ENCODE results near the gene LALBA.

LALBA gene

GRCh38 chr12:48569946-48570345 lies at the start of gene LALBA:
Gene LALBA (minus strand): TSS chr12:48570046. CDS start chr12:48570020, 26 bp downstream.
- TF ChIP-seq, protein P1, sequence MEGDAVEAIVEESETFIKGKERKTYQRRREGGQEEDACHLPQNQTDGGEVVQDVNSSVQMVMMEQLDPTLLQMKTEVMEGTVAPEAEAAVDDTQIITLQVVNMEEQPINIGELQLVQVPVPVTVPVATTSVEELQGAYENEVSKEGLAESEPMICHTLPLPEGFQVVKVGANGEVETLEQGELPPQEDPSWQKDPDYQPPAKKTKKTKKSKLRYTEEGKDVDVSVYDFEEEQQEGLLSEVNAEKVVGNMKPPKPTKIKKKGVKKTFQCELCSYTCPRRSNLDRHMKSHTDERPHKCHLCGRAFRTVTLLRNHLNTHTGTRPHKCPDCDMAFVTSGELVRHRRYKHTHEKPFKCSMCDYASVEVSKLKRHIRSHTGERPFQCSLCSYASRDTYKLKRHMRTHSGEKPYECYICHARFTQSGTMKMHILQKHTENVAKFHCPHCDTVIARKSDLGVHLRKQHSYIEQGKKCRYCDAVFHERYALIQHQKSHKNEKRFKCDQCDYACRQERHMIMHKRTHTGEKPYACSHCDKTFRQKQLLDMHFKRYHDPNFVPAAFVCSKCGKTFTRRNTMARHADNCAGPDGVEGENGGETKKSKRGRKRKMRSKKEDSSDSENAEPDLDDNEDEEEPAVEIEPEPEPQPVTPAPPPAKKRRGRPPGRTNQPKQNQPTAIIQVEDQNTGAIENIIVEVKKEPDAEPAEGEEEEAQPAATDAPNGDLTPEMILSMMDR (conservative IDR thresholded peaks at IDR 0.05; ENCODE audit: control insufficient read depth, insufficient read depth, low read depth, low read length), result no peak
- no peak within 1 kb of the TSS for H3K4me3 ChIP-seq (ENCODE audit: control insufficient read depth, low read depth, low read length)
- DNase-seq (ENCODE audit: low read depth), result no peak

- TF ChIP-seq, protein P1 (conservative IDR thresholded peaks at IDR 0.05; ENCODE audit: control insufficient read depth, insufficient read depth, low read depth, low read length), result peak; percentile 100
- peak; percentile 72 for DNase-seq (ENCODE audit: low read depth)
- H3K4me3 ChIP-seq (ENCODE audit: control insufficient read depth, low read depth, low read length), result no peak overlapping the region
These were observed 48.7 kb upstream of the LALBA start for GRCh38 chr12:48618541-48618940.

DNA sequence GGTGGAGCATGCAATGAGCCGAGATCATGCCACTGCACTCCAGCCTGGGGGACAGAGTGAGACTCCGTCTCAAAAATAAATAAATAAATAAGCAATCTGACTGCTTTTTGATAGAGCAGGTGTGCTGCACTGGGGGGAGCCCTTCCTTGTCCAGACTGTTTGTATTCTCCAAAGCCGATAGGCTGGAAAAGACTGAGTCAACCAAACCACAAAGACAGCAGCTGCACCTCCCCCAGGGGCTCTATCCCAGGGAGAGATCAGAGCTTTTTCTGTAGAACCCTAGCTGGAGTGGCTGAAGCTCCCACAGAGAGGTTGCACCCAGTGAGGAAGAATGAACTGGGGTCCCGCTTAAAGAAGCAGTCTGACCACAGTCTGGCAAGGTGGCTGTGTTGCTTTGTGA lies 45.8 kb upstream of the LALBA start:
- TF ChIP-seq, protein P1 (conservative IDR thresholded peaks at IDR 0.05; ENCODE audit: control insufficient read depth, insufficient read depth, low read depth, low read length), result no peak
- DNase-seq (ENCODE audit: low read depth), result no peak
- no peak overlapping the region for H3K4me3 ChIP-seq (ENCODE audit: control insufficient read depth, low read depth, low read length)

- no peak overlapping the region for H3K4me3 ChIP-seq (ENCODE audit: control insufficient read depth, low read depth, low read length)
- DNase-seq (ENCODE audit: low read depth), result no peak
- TF ChIP-seq, protein P1 (conservative IDR thresholded peaks at IDR 0.05; ENCODE audit: control insufficient read depth, insufficient read depth, low read depth, low read length), result no peak
These were observed 43.5 kb upstream of the LALBA start for GRCh38 chr12:48613321-48613720.

- TF ChIP-seq, protein P1 (conservative IDR thresholded peaks at IDR 0.05; ENCODE audit: control insufficient read depth, insufficient read depth, low read depth, low read length), result no peak
- peak; percentile 41 for DNase-seq (ENCODE audit: low read depth)
- H3K4me3 ChIP-seq (ENCODE audit: control insufficient read depth, low read depth, low read length), result no peak overlapping the region
These were observed 32.5 kb upstream of the LALBA start for GRCh38 chr12:48602192-48602989.

- TF ChIP-seq, protein P1 (conservative IDR thresholded peaks at IDR 0.05; ENCODE audit: control insufficient read depth, insufficient read depth, low read depth, low read length), result no peak
- DNase-seq (ENCODE audit: low read depth), result peak; percentile 63
- no peak overlapping the region for H3K4me3 ChIP-seq (ENCODE audit: control insufficient read depth, low read depth, low read length)
These were observed 31.3 kb upstream of the LALBA start for GRCh38 chr12:48601013-48601756.

All from fibroblast of mammary gland (primary cell).